ENCODE data around the gene OBSL1.

GRCh38 chr2:219542931-219543595, 28.3 kb downstream of the OBSL1 start:
- TF ChIP-seq, protein P1, sequence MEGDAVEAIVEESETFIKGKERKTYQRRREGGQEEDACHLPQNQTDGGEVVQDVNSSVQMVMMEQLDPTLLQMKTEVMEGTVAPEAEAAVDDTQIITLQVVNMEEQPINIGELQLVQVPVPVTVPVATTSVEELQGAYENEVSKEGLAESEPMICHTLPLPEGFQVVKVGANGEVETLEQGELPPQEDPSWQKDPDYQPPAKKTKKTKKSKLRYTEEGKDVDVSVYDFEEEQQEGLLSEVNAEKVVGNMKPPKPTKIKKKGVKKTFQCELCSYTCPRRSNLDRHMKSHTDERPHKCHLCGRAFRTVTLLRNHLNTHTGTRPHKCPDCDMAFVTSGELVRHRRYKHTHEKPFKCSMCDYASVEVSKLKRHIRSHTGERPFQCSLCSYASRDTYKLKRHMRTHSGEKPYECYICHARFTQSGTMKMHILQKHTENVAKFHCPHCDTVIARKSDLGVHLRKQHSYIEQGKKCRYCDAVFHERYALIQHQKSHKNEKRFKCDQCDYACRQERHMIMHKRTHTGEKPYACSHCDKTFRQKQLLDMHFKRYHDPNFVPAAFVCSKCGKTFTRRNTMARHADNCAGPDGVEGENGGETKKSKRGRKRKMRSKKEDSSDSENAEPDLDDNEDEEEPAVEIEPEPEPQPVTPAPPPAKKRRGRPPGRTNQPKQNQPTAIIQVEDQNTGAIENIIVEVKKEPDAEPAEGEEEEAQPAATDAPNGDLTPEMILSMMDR (IDR thresholded peaks at IDR 0.05) = no peak
- no peak for TF ChIP-seq POLR2A (IDR thresholded peaks at IDR 0.05)
